GM23248 (cell line): ENCODE measurements around the gene NAALADL2.

Source experiments
- EZH2 ChIP-seq: fragments of 200-600 bp; sonication (generic); IDR thresholded peaks from 2 replicates; pipeline ENCODE4 v1.6.1; 2018; ENCODE audit warnings: antibody characterized with exemption, mild to moderate bottlenecking; ENCODE audit not compliant: insufficient read depth, poor library complexity, severe bottlenecking
- EZH2phosphoT487 ChIP-seq: fragments of 200-600 bp; sonication (generic); IDR thresholded peaks from 2 replicates; pipeline ENCODE4 v1.6.1; 2018; ENCODE audit warnings: antibody characterized with exemption, moderate library complexity, mild to moderate bottlenecking, low read depth; ENCODE audit not compliant: insufficient read depth

DNA sequence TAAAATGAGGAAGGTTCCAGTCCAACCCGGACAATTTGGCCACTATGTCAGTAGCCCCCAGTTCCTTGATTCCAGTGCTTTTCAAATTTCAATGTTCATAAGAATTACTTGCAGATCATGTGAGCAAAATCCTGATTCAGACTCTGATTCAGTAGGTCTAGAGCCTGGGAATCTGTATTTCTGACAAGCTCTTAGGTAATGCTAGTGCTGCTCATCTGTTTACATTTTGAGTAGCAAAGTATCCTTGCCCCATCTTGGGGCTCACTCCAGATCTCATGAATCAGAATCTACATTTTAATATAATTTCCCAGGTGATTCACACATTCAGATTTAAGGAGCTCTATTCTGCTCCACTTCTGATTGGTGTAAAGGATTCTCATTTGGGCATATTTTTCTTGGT, 142.0 kb downstream of the NAALADL2 start:
- no peak for TF ChIP-seq EZH2
- TF ChIP-seq EZH2phosphoT487, result no peak
